GM21576 (cell line): Measurements from ENCODE around the gene NKAIN4.

ENCODE experiments used
- ATAC-seq: cut with Tn5 transposase; IDR thresholded peaks from one replicate; pipeline ENCODE4 v1.9.1; 2021; ENCODE audit warnings: mild to moderate bottlenecking, moderate library complexity; ENCODE audit not compliant: unreplicated experiment

NKAIN4 gene

GRCh38 chr20:63254232-63254605 is at the start of gene NKAIN4:
NKAIN4 (minus strand) TSS chr20:63254463; CDS start chr20:63254450, 13 bp downstream.
- no peak for ATAC-seq

- ATAC-seq = no peak
These were observed 48.9 kb upstream of the NKAIN4 start for GRCh38 chr20:63303095-63303666.

- no peak for ATAC-seq
These were observed 47.4 kb upstream of the NKAIN4 start for GRCh38 chr20:63301671-63302070.

GRCh38 chr20:63298731-63299312 is 44.6 kb upstream of the NKAIN4 start:
- ATAC-seq = no peak

- ATAC-seq = no peak
These were observed 43.7 kb upstream of the NKAIN4 start for GRCh38 chr20:63297796-63298572.

GRCh38 chr20:63297371-63297781 is 43.1 kb upstream of the NKAIN4 start:
- no peak for ATAC-seq

- no peak for ATAC-seq
These were observed 42.5 kb upstream of the NKAIN4 start for GRCh38 chr20:63296531-63297299.

GRCh38 chr20:63295846-63296245 is 41.6 kb upstream of the NKAIN4 start:
- ATAC-seq = no peak

GRCh38 chr20:63295422-63295821 is 41.2 kb upstream of the NKAIN4 start:
- ATAC-seq = no peak

- ATAC-seq = no peak
These were observed 40.8 kb upstream of the NKAIN4 start for GRCh38 chr20:63295018-63295417.

GRCh38 chr20:63294536-63294900 is 40.3 kb upstream of the NKAIN4 start:
- no peak for ATAC-seq

GRCh38 chr20:63293871-63294535 is 39.7 kb upstream of the NKAIN4 start:
- ATAC-seq = no peak

GRCh38 chr20:63293456-63293855 is 39.2 kb upstream of the NKAIN4 start:
- ATAC-seq = no peak

GRCh38 chr20:63292904-63293303 is 38.6 kb upstream of the NKAIN4 start, which contains the start of gene COL20A1:
COL20A1 (plus strand) TSS chr20:63293186; CDS start chr20:63295108, 1,922 bp downstream.
- ATAC-seq = no peak

- no peak for ATAC-seq
These were observed 38.0 kb upstream of the NKAIN4 start for GRCh38 chr20:63292292-63292701.

- no peak for ATAC-seq
These were observed 37.5 kb upstream of the NKAIN4 start for GRCh38 chr20:63291811-63292210.

GRCh38 chr20:63290677-63291472 is 36.6 kb upstream of the NKAIN4 start:
- ATAC-seq = no peak

- no peak for ATAC-seq
These were observed 35.9 kb upstream of the NKAIN4 start for GRCh38 chr20:63290136-63290676.

GRCh38 chr20:63289311-63290135 is 35.3 kb upstream of the NKAIN4 start:
- ATAC-seq = no peak
